ENCODE data around the gene SF3B3.

SF3B3 gene

GRCh38 chr16:70523743-70524398 is at the start of gene SF3B3:
Gene SF3B3 (plus strand): TSS chr16:70523816. CDS start chr16:70526657, 2,841 bp downstream.
- DNase-seq: no peak

GRCh38 chr16:70474320-70475053 is 49.1 kb upstream of the SF3B3 start:
- DNase-seq: no peak

- DNase-seq: no peak
Observed at GRCh38 chr16:70475054-70475871, 48.4 kb upstream of the SF3B3 start.

GRCh38 chr16:70476272-70477020 is 47.2 kb upstream of the SF3B3 start:
- no peak for DNase-seq

GRCh38 chr16:70478169-70478568 is 45.4 kb upstream of the SF3B3 start:
- DNase-seq: no peak

- DNase-seq: no peak
Observed at GRCh38 chr16:70478912-70479341, 44.7 kb upstream of the SF3B3 start.

GRCh38 chr16:70480127-70481105 is 43.2 kb upstream of the SF3B3 start:
- DNase-seq: no peak

GRCh38 chr16:70481929-70482536 is 41.6 kb upstream of the SF3B3 start:
- no peak for DNase-seq

- DNase-seq: no peak
Observed at GRCh38 chr16:70482624-70483023, 41.0 kb upstream of the SF3B3 start.

GRCh38 chr16:70483426-70483825 is 40.2 kb upstream of the SF3B3 start:
- DNase-seq: no peak

- no peak for DNase-seq
Observed at GRCh38 chr16:70484867-70485266, 38.7 kb upstream of the SF3B3 start.

- DNase-seq: no peak
Observed at GRCh38 chr16:70490261-70490660, 33.4 kb upstream of the SF3B3 start.

GRCh38 chr16:70493802-70494201 is 29.8 kb upstream of the SF3B3 start:
- no peak for DNase-seq

- DNase-seq: no peak
Observed at GRCh38 chr16:70494202-70494770, 29.3 kb upstream of the SF3B3 start.

GRCh38 chr16:70494777-70495176 is 28.8 kb upstream of the SF3B3 start:
- DNase-seq: no peak

- no peak for DNase-seq
Observed at GRCh38 chr16:70495425-70496182, 28.0 kb upstream of the SF3B3 start.

- no peak for DNase-seq
Observed at GRCh38 chr16:70496513-70496912, 27.1 kb upstream of the SF3B3 start.

GRCh38 chr16:70508752-70509151 is 14.9 kb upstream of the SF3B3 start:
- no peak for DNase-seq

- no peak for DNase-seq
Observed at GRCh38 chr16:70510216-70510615, 13.4 kb upstream of the SF3B3 start.

- DNase-seq: no peak
Observed at GRCh38 chr16:70511833-70512232, 11.8 kb upstream of the SF3B3 start.
